H1 (cell line): Measurements from ENCODE around the gene ARMC3. TPM values are rescaled to one million over a fixed set of nuclear protein-coding genes. Genes with fewer than 3 reads are reported as not detected.

Source experiments
- BCL11A ChIP-seq, 2 experiments: IDR thresholded peaks; one replicate each; pipeline ENCODE4 v1.6.1; 2011; ENCODE audit warnings: low read depth in 2 of 2, low read length in 2 of 2, mild to moderate bottlenecking in 2 of 2
- BRCA1 ChIP-seq: IDR thresholded peaks from 2 replicates; pipeline ENCODE4 v1.6.1; 2012; ENCODE audit warnings: low read depth, low read length, improper control_type of control experiment
- KDM4A ChIP-seq: IDR thresholded peaks from one replicate; pipeline ENCODE4 v1.7.1; 2012; ENCODE audit warnings: low read depth, mild to moderate bottlenecking, moderate library complexity, low read length, inconsistent platforms; ENCODE audit not compliant: severe bottlenecking
- RXRA ChIP-seq: IDR thresholded peaks from 2 replicates; pipeline ENCODE4 v1.6.1; 2011; ENCODE audit warnings: low read depth, mild to moderate bottlenecking, low read length, moderate library complexity; ENCODE audit not compliant: insufficient read depth
- polyA plus RNA-seq, 7 experiments: library from polyadenylated mRNA; depleted of rRNA in 3 of 7; stranded (reverse) in 5 of 7; unstranded in 2 of 7; fragments of >200 nt in 5 of 7; fragments of 200-250 nt in 2 of 7; gene quantifications; 1 replicate in 5 of 7; 2 replicates in 1 of 7; 4 replicates in 1 of 7; pipeline versions ENCODE4 v1.2.1 to v1.2.3, GENCODE V29; 2011 to 2013; ENCODE audit warnings: missing spikeins in 2 of 7, mixed read lengths in 2 of 7
- total RNA-seq: library from RNA; stranded (reverse); fragmentation: NEBNext Ultra II Directional; extraction: Animal tissue kit (Norgen Biotek cat#: 25700); gene quantifications from 2 replicates; pipeline ENCODE4 v1.2.1, GENCODE V29; 2021
- TF ChIP-seq, protein P1 (sequence below), 3 experiments: IDR thresholded peaks; 1 replicate in 2 of 3; 2 replicates in 1 of 3; pipeline versions ENCODE4 v1.5.1 to v1.6.1; 2011; ENCODE audit warnings: low read length in 3 of 3, mild to moderate bottlenecking in 3 of 3, inconsistent platforms in 2 of 3, low read depth in 1 of 3, moderate library complexity in 1 of 3; ENCODE audit not compliant: insufficient read depth in 1 of 3; ENCODE audit errors: control extremely low read depth in 1 of 3

ARMC3 gene
- total and polyA plus RNA-seq, 2 of the 8 experiments (the other 6 are each of a cell fraction or from before 2014, with no cell fraction given), result 0.15 TPM

DNA sequence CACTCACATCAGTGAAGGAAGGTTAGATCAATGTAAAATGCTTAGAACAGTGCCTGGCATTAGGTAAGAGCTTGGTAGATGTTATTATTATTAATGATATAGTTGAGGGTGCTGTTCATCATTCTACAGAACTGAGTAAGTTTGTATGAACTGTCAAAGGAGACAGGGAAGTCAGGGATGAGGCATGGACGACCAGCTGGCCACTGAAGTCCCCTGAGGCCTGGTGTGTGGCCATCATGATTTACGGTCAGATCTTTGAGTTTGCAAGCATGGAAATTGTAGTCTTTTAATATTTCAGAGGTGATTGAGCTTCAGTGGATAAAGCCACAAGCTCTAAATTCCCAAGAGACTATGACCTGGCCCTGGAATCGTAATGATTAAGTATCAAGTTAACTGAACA lies 6.9 kb downstream of the ARMC3 start (continued):
- TF ChIP-seq, protein P1, sequence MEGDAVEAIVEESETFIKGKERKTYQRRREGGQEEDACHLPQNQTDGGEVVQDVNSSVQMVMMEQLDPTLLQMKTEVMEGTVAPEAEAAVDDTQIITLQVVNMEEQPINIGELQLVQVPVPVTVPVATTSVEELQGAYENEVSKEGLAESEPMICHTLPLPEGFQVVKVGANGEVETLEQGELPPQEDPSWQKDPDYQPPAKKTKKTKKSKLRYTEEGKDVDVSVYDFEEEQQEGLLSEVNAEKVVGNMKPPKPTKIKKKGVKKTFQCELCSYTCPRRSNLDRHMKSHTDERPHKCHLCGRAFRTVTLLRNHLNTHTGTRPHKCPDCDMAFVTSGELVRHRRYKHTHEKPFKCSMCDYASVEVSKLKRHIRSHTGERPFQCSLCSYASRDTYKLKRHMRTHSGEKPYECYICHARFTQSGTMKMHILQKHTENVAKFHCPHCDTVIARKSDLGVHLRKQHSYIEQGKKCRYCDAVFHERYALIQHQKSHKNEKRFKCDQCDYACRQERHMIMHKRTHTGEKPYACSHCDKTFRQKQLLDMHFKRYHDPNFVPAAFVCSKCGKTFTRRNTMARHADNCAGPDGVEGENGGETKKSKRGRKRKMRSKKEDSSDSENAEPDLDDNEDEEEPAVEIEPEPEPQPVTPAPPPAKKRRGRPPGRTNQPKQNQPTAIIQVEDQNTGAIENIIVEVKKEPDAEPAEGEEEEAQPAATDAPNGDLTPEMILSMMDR (IDR thresholded peaks at IDR 0.05; ENCODE audit: control extremely low read depth in 1 of 3, insufficient read depth in 1 of 3, low read depth in 1 of 3, low read length in 3 of 3), result no peak
- TF ChIP-seq KDM4A (no peak), BCL11A (IDR thresholded peaks at IDR 0.05; ENCODE audit: low read depth in 2 of 2, low read length in 2 of 2) (no peak), BRCA1 (no peak), RXRA (no peak)
